IMR-90 (cell line): Measurements from ENCODE around the gene MYO1F. TPM values are rescaled to one million over a fixed set of nuclear protein-coding genes. Genes with fewer than 3 reads are reported as not detected.

Experiments
- ATAC-seq: fragments of 200-7000 bp; cut with Tn5 transposase; 2 replicates; pipeline ENCODE4 v1.9.1; 2020; ENCODE audit warnings: low read depth, mild to moderate bottlenecking, moderate library complexity
- BruUV-seq: library from RNA; stranded (reverse); fragments of 400-500 nt; replicated peaks from 2 replicates; lab custom pipeline; 2021; lab: Mats Ljungman, UMichigan
- CTCF ChIA-PET: fragments of 300-600 bp; formaldehyde crosslinking; extraction: SDS; loops from one replicate; lab custom pipeline; 2021; ENCODE audit warnings: antibody characterized with exemption; lab: Yijun Ruan, JAX
- POLR2A ChIA-PET: fragments of 300-600 bp; sonication (Branson Sonifier 250); formaldehyde crosslinking; loops from one replicate; lab custom pipeline; 2022; ENCODE audit warnings: antibody characterized with exemption; ENCODE audit not compliant: unreplicated experiment; lab: Charles Lee
- DNase-seq: peaks from one replicate; pipeline ENCODE4 v3.0.0; 2013
- H2AFZ ChIP-seq: replicated peaks from 2 replicates; pipeline ENCODE3; 2013; ENCODE audit warnings: low read length, mild to moderate bottlenecking; ENCODE audit not compliant: poor library complexity
- H2AK5ac ChIP-seq: 2 replicates; pipeline ENCODE4 v1.6.1; 2013; ENCODE audit warnings: low read depth, low read length, inconsistent platforms
- H2AK9ac ChIP-seq: replicated peaks from 2 replicates; pipeline ENCODE3; 2013; ENCODE audit warnings: mild to moderate bottlenecking, low read depth, low read length, moderate library complexity; ENCODE audit not compliant: poor library complexity
- H2BK120ac ChIP-seq: 2 replicates; pipeline ENCODE4 v1.6.1; 2013; ENCODE audit warnings: low read depth, low read length, inconsistent platforms
- H2BK15ac ChIP-seq: 3 replicates; pipeline ENCODE4 v1.6.1; 2013; ENCODE audit warnings: low read depth, low read length, inconsistent platforms
- H2BK20ac ChIP-seq: 2 replicates; pipeline ENCODE4 v1.6.1; 2013; ENCODE audit warnings: low read depth, mild to moderate bottlenecking, inconsistent platforms, low read length, moderate library complexity
- H2BK5ac ChIP-seq: 2 replicates; pipeline ENCODE4 v1.6.1; 2013; ENCODE audit warnings: mild to moderate bottlenecking, low read depth, low read length, inconsistent platforms; ENCODE audit not compliant: poor library complexity, severe bottlenecking
- H3K14ac ChIP-seq: replicated peaks from 2 replicates; pipeline ENCODE4 v1.6.1; 2013; ENCODE audit warnings: low read depth, low read length, inconsistent platforms
- H3K18ac ChIP-seq: 2 replicates; pipeline ENCODE4 v1.6.1; 2013; ENCODE audit warnings: low read depth, low read length, control low read depth
- H3K23ac ChIP-seq: 2 replicates; pipeline ENCODE4 v1.6.1; 2013; ENCODE audit warnings: low read depth, low read length, inconsistent platforms
- H3K27ac ChIP-seq: 2 replicates; pipeline ENCODE4 v1.5.1; 2013; ENCODE audit warnings: mild to moderate bottlenecking, control low read depth, low read length; ENCODE audit not compliant: insufficient read depth
- H3K27me3 ChIP-seq: 2 replicates; pipeline ENCODE4 v1.6.1; 2013; ENCODE audit warnings: low read length; ENCODE audit not compliant: control insufficient read depth, insufficient read depth
- H3K36me3 ChIP-seq: 2 replicates; pipeline ENCODE4 v1.6.1; 2013; ENCODE audit warnings: low read length, mixed read lengths; ENCODE audit not compliant: control insufficient read depth, insufficient read depth
- H3K4ac ChIP-seq: 2 replicates; pipeline ENCODE4 v1.6.1; 2013; ENCODE audit warnings: low read depth, low read length, inconsistent platforms
- H3K4me1 ChIP-seq: 2 replicates; pipeline ENCODE4 v1.6.1; 2013; ENCODE audit warnings: low read length, mixed read lengths; ENCODE audit not compliant: control insufficient read depth, insufficient read depth
- H3K4me2 ChIP-seq: 2 replicates; pipeline ENCODE4 v1.6.1; 2013; ENCODE audit warnings: low read depth, mild to moderate bottlenecking, control low read depth, low read length, moderate library complexity
- H3K4me3 ChIP-seq: 2 replicates; pipeline ENCODE4 v1.5.1; 2013; ENCODE audit warnings: low read depth, mild to moderate bottlenecking, control low read depth, low read length, moderate library complexity; ENCODE audit not compliant: insufficient read depth
- H3K56ac ChIP-seq: 2 replicates; pipeline ENCODE4 v1.6.1; 2013; ENCODE audit warnings: low read length, inconsistent platforms; ENCODE audit not compliant: insufficient read depth; ENCODE audit errors: extremely low read depth
- H3K79me1 ChIP-seq, 2 experiments: 2 replicates each; pipeline ENCODE4 v1.6.1; 2013; ENCODE audit warnings: low read length in 2 of 2, inconsistent platforms in 1 of 2, low read depth in 1 of 2
- H3K9ac ChIP-seq: 2 replicates; pipeline ENCODE4 v1.6.1; 2013; ENCODE audit warnings: low read depth, low read length, control low read depth
- H3K9me1 ChIP-seq: 2 replicates; pipeline ENCODE4 v1.6.1; 2013; ENCODE audit warnings: low read length, inconsistent platforms; ENCODE audit not compliant: insufficient read depth
- H3K9me3 ChIP-seq: 2 replicates; pipeline ENCODE4 v1.6.1; 2013; ENCODE audit warnings: low read length; ENCODE audit not compliant: control insufficient read depth, insufficient read depth
- H4K20me1 ChIP-seq: 2 replicates; pipeline ENCODE4 v1.6.1; 2013; ENCODE audit warnings: low read length, inconsistent platforms; ENCODE audit not compliant: insufficient read depth
- H4K5ac ChIP-seq: 2 replicates; pipeline ENCODE4 v1.6.1; 2013; ENCODE audit warnings: mild to moderate bottlenecking, low read depth, low read length, control low read depth
- H4K8ac ChIP-seq, 2 experiments: 2 replicates each; pipeline ENCODE4 v1.6.1; 2013; ENCODE audit warnings: low read depth in 2 of 2, low read length in 2 of 2, control low read depth in 1 of 2, inconsistent platforms in 1 of 2
- H4K91ac ChIP-seq: 2 replicates; pipeline ENCODE4 v1.6.1; 2013; ENCODE audit warnings: low read depth, low read length, inconsistent platforms; ENCODE audit not compliant: insufficient read depth
- BHLHE40 ChIP-seq: fragments of 150-350 bp; IDR thresholded peaks from 2 replicates; pipeline ENCODE4 v1.6.1; 2016; ENCODE audit warnings: mild to moderate bottlenecking, low read depth, low read length
- CEBPB ChIP-seq: IDR thresholded peaks from 2 replicates; pipeline ENCODE4 v1.6.1; 2012; ENCODE audit warnings: low read depth, low read length, improper control_type of control experiment
- CHD1 ChIP-seq: IDR thresholded peaks from 2 replicates; pipeline ENCODE4 v1.6.1; 2012; ENCODE audit warnings: low read depth, low read length, improper control_type of control experiment
- CTCF ChIP-seq: conservative IDR thresholded peaks from 2 replicates; pipeline ENCODE4 v1.5.1; 2012; ENCODE audit warnings: mild to moderate bottlenecking, low read depth, low read length, improper control_type of control experiment
- ELK1 ChIP-seq: fragments of 150-350 bp; IDR thresholded peaks from 2 replicates; pipeline ENCODE4 v1.6.1; 2016; ENCODE audit warnings: low read depth, mild to moderate bottlenecking, low read length, moderate library complexity, borderline replicate concordance
- FOS ChIP-seq: fragments of 150-350 bp; IDR thresholded peaks from 2 replicates; pipeline ENCODE4 v1.6.1; 2016; ENCODE audit warnings: low read depth, low read length
- MAFK ChIP-seq: IDR thresholded peaks from 2 replicates; pipeline ENCODE4 v1.6.1; 2012; ENCODE audit warnings: low read depth, low read length, improper control_type of control experiment
- MAZ ChIP-seq: IDR thresholded peaks from 2 replicates; pipeline ENCODE4 v1.6.1; 2012; ENCODE audit warnings: low read depth, mild to moderate bottlenecking, low read length, improper control_type of control experiment, moderate library complexity, borderline replicate concordance
- MXI1 ChIP-seq: IDR thresholded peaks from 2 replicates; pipeline ENCODE4 v1.6.1; 2012; ENCODE audit warnings: low read depth, mild to moderate bottlenecking, low read length, moderate library complexity, borderline replicate concordance
- NFE2L2 ChIP-seq: fragments of 150-350 bp; IDR thresholded peaks from 2 replicates; pipeline ENCODE4 v1.6.1; 2016; ENCODE audit warnings: low read depth, mild to moderate bottlenecking, low read length
- POLR2A ChIP-seq: IDR thresholded peaks from 2 replicates; pipeline ENCODE4 v1.6.1; 2012; ENCODE audit warnings: mild to moderate bottlenecking, low read depth, low read length
- RAD21 ChIP-seq: IDR thresholded peaks from 2 replicates; pipeline ENCODE4 v1.6.1; 2012; ENCODE audit warnings: low read length, improper control_type of control experiment
- RCOR1 ChIP-seq: IDR thresholded peaks from 2 replicates; pipeline ENCODE4 v1.6.1; 2012; ENCODE audit warnings: mild to moderate bottlenecking, low read length, improper control_type of control experiment; ENCODE audit not compliant: insufficient replicate concordance
- RFX5 ChIP-seq: IDR thresholded peaks from 2 replicates; pipeline ENCODE4 v1.8.0; 2012; ENCODE audit warnings: low read depth, mild to moderate bottlenecking, low read length, moderate library complexity
- SMC3 ChIP-seq: fragments of 150-350 bp; IDR thresholded peaks from 2 replicates; pipeline ENCODE4 v1.6.1; 2016; ENCODE audit warnings: low read depth, mild to moderate bottlenecking, antibody characterized with exemption, low read length, moderate library complexity
- USF2 ChIP-seq: fragments of 150-350 bp; IDR thresholded peaks from 2 replicates; pipeline ENCODE4 v1.6.1; 2017; ENCODE audit warnings: mild to moderate bottlenecking, antibody characterized with exemption, low read length, low read depth
- WGBS, 2 experiments: methylation state at CpG; one replicate each; pipeline versions ENCODE4 v1.1.5 to v1.1.7; 2013; ENCODE audit warnings: missing lambda C conversion rate in 2 of 2; ENCODE audit not compliant: insufficient read length in 1 of 2; ENCODE audit errors: extremely low coverage in 2 of 2; 5-methylcytosine and 5-hydroxymethylcytosine counted together
- dilution Hi-C: fragments of 300-500 bp; cut with HindIII; formaldehyde crosslinking; loops from one replicate; pipeline ENCODE4 v1.14.3; 2018; ENCODE audit warnings: low sequenced_read_pairs; ENCODE audit not compliant: unreplicated experiment
- in situ Hi-C: fragments of 300-500 bp; cut with MboI; formaldehyde crosslinking; loops from 3 replicates; pipeline ENCODE4 v1.14.3; 2019; ENCODE audit warnings: low sequenced_read_pairs, inconsistent platforms, mixed read lengths
- intact Hi-C: fragments of 100-400 bp; cut with micrococcal nuclease; formaldehyde crosslinking; loops from 2 replicates; pipeline ENCODE4 v1.10.0; 2022
- polyA plus RNA-seq, 3 experiments: library from polyadenylated mRNA; depleted of rRNA; stranded (reverse); fragments of >200 nt; gene quantifications; 2 replicates each; pipeline ENCODE4 v1.2.3, GENCODE V29; 2012; ENCODE audit warnings: low replicate concordance in 1 of 3
- total RNA-seq: library from RNA; depleted of rRNA; stranded (reverse); fragments of >200 nt; gene quantifications from 2 replicates; pipeline ENCODE4 v1.2.3, GENCODE V29; 2012

Gene MYO1F
- total and polyA plus RNA-seq, 2 of the 4 experiments (the other 2 are of a cell fraction), result 0.14 to 0.18 TPM

GRCh38 chr19:8481201-8481600 is 96.0 kb downstream of the MYO1F start:
- WGBS, 2 experiments, result 85% methylated on average over 9 of the region's 11 CpGs; no CpG with 5 or more reads in 1 of the 2 experiments
- Histone ChIP-seq H3K14ac (no peak overlapping the region), H4K8ac (no peak overlapping the region), H3K18ac (no peak overlapping the region), H3K79me1 (peaks cover 32 to 91% of the 10 kb centered on the region in 2 experiments), H3K36me3 (peaks cover 59% of the 10 kb centered on the region), H3K4ac (no peak overlapping the region), H2BK5ac (no peak overlapping the region), H4K20me1 (peaks cover 85% of the 10 kb centered on the region), H4K5ac (no peak overlapping the region), H3K27ac (no peak overlapping the region), H3K4me1 (peaks cover 5% of the 10 kb centered on the region), H3K27me3 (no peaks in the 10 kb centered on the region), H2AK5ac (no peak overlapping the region), H3K4me2 (no peak overlapping the region), H4K91ac (no peak overlapping the region), H3K9me3 (no peaks in the 10 kb centered on the region), H3K56ac (no peak overlapping the region), H2AFZ (no peak overlapping the region), H2BK15ac (no peak overlapping the region), H2BK20ac (no peak overlapping the region), H2AK9ac (no peak overlapping the region), H3K4me3 (no peak overlapping the region), H3K9me1 (peaks cover 24% of the 10 kb centered on the region), H3K9ac (no peak overlapping the region), H2BK120ac (no peak overlapping the region), H3K23ac (no peak overlapping the region)
- dilution Hi-C loops, result no loop called here
- DNase-seq (no peak), ATAC-seq (no peak)
- intact Hi-C loops, result no loop called here
- no TSS peak for BruUV-seq
- CTCF ChIA-PET, result interaction anchor here (0.6 kb wide), 1 partner anchor 14 kb away, joined by 3 read pairs; no protein-coding TSS in a partner anchor
- TF ChIP-seq USF2 (no peak), ELK1 (no peak), RFX5 (no peak), RCOR1 (no peak), MAZ (no peak), BHLHE40 (no peak), MAFK (no peak), MXI1 (no peak), CTCF (no peak), NFE2L2 (no peak), SMC3 (no peak), POLR2A (no peak), FOS (no peak), RAD21 (no peak), CEBPB (no peak), CHD1 (no peak)
- POLR2A ChIA-PET, result interaction anchor here (0.6 kb wide), 1 partner anchor 70 kb away, joined by 10 read pairs; no protein-coding TSS in a partner anchor
- in situ Hi-C loops, result no loop called here
